IMR-90 (cell line): ENCODE results near the gene CHRM4. TPM values are rescaled to one million over a fixed set of nuclear protein-coding genes. Genes with fewer than 3 reads are reported as not detected.
"Not testable (repeated sequence)": the region's sequence is repeated elsewhere in the genome, so short reads cannot be mapped to it uniquely, and the experiment has no call there.

Experiments
- ATAC-seq: fragments of 200-7000 bp; cut with Tn5 transposase; 2 replicates; pipeline ENCODE4 v1.9.1; 2020; ENCODE audit warnings: low read depth, mild to moderate bottlenecking, moderate library complexity
- BruUV-seq: library from RNA; stranded (reverse); fragments of 400-500 nt; replicated peaks from 2 replicates; lab custom pipeline; 2021; lab: Mats Ljungman, UMichigan
- CTCF ChIA-PET: fragments of 300-600 bp; formaldehyde crosslinking; extraction: SDS; loops from one replicate; lab custom pipeline; 2021; ENCODE audit warnings: antibody characterized with exemption; lab: Yijun Ruan, JAX
- POLR2A ChIA-PET: fragments of 300-600 bp; sonication (Branson Sonifier 250); formaldehyde crosslinking; loops from one replicate; lab custom pipeline; 2022; ENCODE audit warnings: antibody characterized with exemption; ENCODE audit not compliant: unreplicated experiment; lab: Charles Lee
- DNase-seq: peaks from one replicate; pipeline ENCODE4 v3.0.0; 2013
- H2AFZ ChIP-seq: replicated peaks from 2 replicates; pipeline ENCODE3; 2013; ENCODE audit warnings: low read length, mild to moderate bottlenecking; ENCODE audit not compliant: poor library complexity
- H2AK5ac ChIP-seq: 2 replicates; pipeline ENCODE4 v1.6.1; 2013; ENCODE audit warnings: low read depth, low read length, inconsistent platforms
- H2AK9ac ChIP-seq: replicated peaks from 2 replicates; pipeline ENCODE3; 2013; ENCODE audit warnings: mild to moderate bottlenecking, low read depth, low read length, moderate library complexity; ENCODE audit not compliant: poor library complexity
- H2BK120ac ChIP-seq: 2 replicates; pipeline ENCODE4 v1.6.1; 2013; ENCODE audit warnings: low read depth, low read length, inconsistent platforms
- H2BK15ac ChIP-seq: 3 replicates; pipeline ENCODE4 v1.6.1; 2013; ENCODE audit warnings: low read depth, low read length, inconsistent platforms
- H2BK20ac ChIP-seq: 2 replicates; pipeline ENCODE4 v1.6.1; 2013; ENCODE audit warnings: low read depth, mild to moderate bottlenecking, inconsistent platforms, low read length, moderate library complexity
- H2BK5ac ChIP-seq: 2 replicates; pipeline ENCODE4 v1.6.1; 2013; ENCODE audit warnings: mild to moderate bottlenecking, low read depth, low read length, inconsistent platforms; ENCODE audit not compliant: poor library complexity, severe bottlenecking
- H3K14ac ChIP-seq: replicated peaks from 2 replicates; pipeline ENCODE4 v1.6.1; 2013; ENCODE audit warnings: low read depth, low read length, inconsistent platforms
- H3K18ac ChIP-seq: 2 replicates; pipeline ENCODE4 v1.6.1; 2013; ENCODE audit warnings: low read depth, low read length, control low read depth
- H3K23ac ChIP-seq: 2 replicates; pipeline ENCODE4 v1.6.1; 2013; ENCODE audit warnings: low read depth, low read length, inconsistent platforms
- H3K27ac ChIP-seq: 2 replicates; pipeline ENCODE4 v1.5.1; 2013; ENCODE audit warnings: mild to moderate bottlenecking, control low read depth, low read length; ENCODE audit not compliant: insufficient read depth
- H3K27me3 ChIP-seq: 2 replicates; pipeline ENCODE4 v1.6.1; 2013; ENCODE audit warnings: low read length; ENCODE audit not compliant: control insufficient read depth, insufficient read depth
- H3K36me3 ChIP-seq: 2 replicates; pipeline ENCODE4 v1.6.1; 2013; ENCODE audit warnings: low read length, mixed read lengths; ENCODE audit not compliant: control insufficient read depth, insufficient read depth
- H3K4ac ChIP-seq: 2 replicates; pipeline ENCODE4 v1.6.1; 2013; ENCODE audit warnings: low read depth, low read length, inconsistent platforms
- H3K4me1 ChIP-seq: 2 replicates; pipeline ENCODE4 v1.6.1; 2013; ENCODE audit warnings: low read length, mixed read lengths; ENCODE audit not compliant: control insufficient read depth, insufficient read depth
- H3K4me2 ChIP-seq: 2 replicates; pipeline ENCODE4 v1.6.1; 2013; ENCODE audit warnings: low read depth, mild to moderate bottlenecking, control low read depth, low read length, moderate library complexity
- H3K4me3 ChIP-seq: 2 replicates; pipeline ENCODE4 v1.5.1; 2013; ENCODE audit warnings: low read depth, mild to moderate bottlenecking, control low read depth, low read length, moderate library complexity; ENCODE audit not compliant: insufficient read depth
- H3K56ac ChIP-seq: 2 replicates; pipeline ENCODE4 v1.6.1; 2013; ENCODE audit warnings: low read length, inconsistent platforms; ENCODE audit not compliant: insufficient read depth; ENCODE audit errors: extremely low read depth
- H3K79me1 ChIP-seq, 2 experiments: 2 replicates each; pipeline ENCODE4 v1.6.1; 2013; ENCODE audit warnings: low read length in 2 of 2, inconsistent platforms in 1 of 2, low read depth in 1 of 2
- H3K9ac ChIP-seq: 2 replicates; pipeline ENCODE4 v1.6.1; 2013; ENCODE audit warnings: low read depth, low read length, control low read depth
- H3K9me1 ChIP-seq: 2 replicates; pipeline ENCODE4 v1.6.1; 2013; ENCODE audit warnings: low read length, inconsistent platforms; ENCODE audit not compliant: insufficient read depth
- H3K9me3 ChIP-seq: 2 replicates; pipeline ENCODE4 v1.6.1; 2013; ENCODE audit warnings: low read length; ENCODE audit not compliant: control insufficient read depth, insufficient read depth
- H4K20me1 ChIP-seq: 2 replicates; pipeline ENCODE4 v1.6.1; 2013; ENCODE audit warnings: low read length, inconsistent platforms; ENCODE audit not compliant: insufficient read depth
- H4K5ac ChIP-seq: 2 replicates; pipeline ENCODE4 v1.6.1; 2013; ENCODE audit warnings: mild to moderate bottlenecking, low read depth, low read length, control low read depth
- H4K8ac ChIP-seq, 2 experiments: 2 replicates each; pipeline ENCODE4 v1.6.1; 2013; ENCODE audit warnings: low read depth in 2 of 2, low read length in 2 of 2, control low read depth in 1 of 2, inconsistent platforms in 1 of 2
- H4K91ac ChIP-seq: 2 replicates; pipeline ENCODE4 v1.6.1; 2013; ENCODE audit warnings: low read depth, low read length, inconsistent platforms; ENCODE audit not compliant: insufficient read depth
- WGBS, 2 experiments: methylation state at CpG; one replicate each; pipeline versions ENCODE4 v1.1.5 to v1.1.7; 2013; ENCODE audit warnings: missing lambda C conversion rate in 2 of 2; ENCODE audit not compliant: insufficient read length in 1 of 2; ENCODE audit errors: extremely low coverage in 2 of 2; 5-methylcytosine and 5-hydroxymethylcytosine counted together
- dilution Hi-C: fragments of 300-500 bp; cut with HindIII; formaldehyde crosslinking; loops from one replicate; pipeline ENCODE4 v1.14.3; 2018; ENCODE audit warnings: low sequenced_read_pairs; ENCODE audit not compliant: unreplicated experiment
- in situ Hi-C: fragments of 300-500 bp; cut with MboI; formaldehyde crosslinking; loops from 3 replicates; pipeline ENCODE4 v1.14.3; 2019; ENCODE audit warnings: low sequenced_read_pairs, inconsistent platforms, mixed read lengths
- intact Hi-C: fragments of 100-400 bp; cut with micrococcal nuclease; formaldehyde crosslinking; loops from 2 replicates; pipeline ENCODE4 v1.10.0; 2022
- polyA plus RNA-seq, 3 experiments: library from polyadenylated mRNA; depleted of rRNA; stranded (reverse); fragments of >200 nt; gene quantifications; 2 replicates each; pipeline ENCODE4 v1.2.3, GENCODE V29; 2012; ENCODE audit warnings: low replicate concordance in 1 of 3
- total RNA-seq: library from RNA; depleted of rRNA; stranded (reverse); fragments of >200 nt; gene quantifications from 2 replicates; pipeline ENCODE4 v1.2.3, GENCODE V29; 2012

CHRM4 gene
- total and polyA plus RNA-seq, 2 of the 4 experiments (the other 2 are of a cell fraction), result 0.09 to 0.18 TPM

GRCh38 chr11:46371262-46371661 lies 20.3 kb downstream of the CHRM4 start:
- Histone ChIP-seq H3K36me3 (peaks cover 36% of the 10 kb centered on the region), H3K4me1 (peaks cover 10% of the 10 kb centered on the region; the same call in 1 of the 2 replicates), H4K20me1 (peaks cover 12% of the 10 kb centered on the region), H3K79me1 (peaks cover 0 to 32% of the 10 kb centered on the region in 2 experiments; a peak in 3 of 4 replicates)
- POLR2A ChIA-PET, H3K14ac ChIP-seq, CTCF ChIA-PET, dilution Hi-C loops, intact Hi-C loops, H2AFZ ChIP-seq, H3K56ac ChIP-seq, H2AK5ac ChIP-seq, H3K9me3 ChIP-seq, H3K27ac ChIP-seq, H3K9ac ChIP-seq, H2BK20ac ChIP-seq, H2BK5ac ChIP-seq, H3K4me2 ChIP-seq, H2BK120ac ChIP-seq, H3K4ac ChIP-seq, H4K8ac ChIP-seq, H2AK9ac ChIP-seq, in situ Hi-C loops, H4K91ac ChIP-seq, ATAC-seq, H3K27me3 ChIP-seq, H4K5ac ChIP-seq, H3K18ac ChIP-seq, DNase-seq, BruUV-seq, H2BK15ac ChIP-seq, H3K4me3 ChIP-seq, H3K9me1 ChIP-seq, H3K23ac ChIP-seq: not testable (repeated sequence)
- WGBS, 2 experiments, result 97% methylated on average over 6 of the region's 19 CpGs; no CpG with 5 or more reads in 1 of the 2 experiments
